ENCODE measurements around the gene CHRNG.

GRCh38 chr2:232588031-232588430 lies 48.5 kb downstream of the CHRNG start:
- TF ChIP-seq RAD21 (IDR thresholded peaks at IDR 0.05; ENCODE audit: low read depth) (no peak), NFIC (IDR thresholded peaks at IDR 0.05) (no peak), TEAD4 (IDR thresholded peaks at IDR 0.05) (no peak), EP300 (IDR thresholded peaks at IDR 0.05; ENCODE audit: borderline replicate concordance) (no peak), FOXM1 (IDR thresholded peaks at IDR 0.05; ENCODE audit: borderline replicate concordance, low read depth) (no peak), CEBPB (IDR thresholded peaks at IDR 0.05) (no peak), TAF1 (IDR thresholded peaks at IDR 0.05; ENCODE audit: low read depth) (no peak), MAX (IDR thresholded peaks at IDR 0.05) (no peak), CREB1 (IDR thresholded peaks at IDR 0.05; ENCODE audit: low read depth) (no peak), REST (IDR thresholded peaks at IDR 0.05; ENCODE audit: low read depth) (no peak), YY1 (IDR thresholded peaks at IDR 0.05; ENCODE audit: low read depth) (no peak)
